Stimulated activated CD8-positive, alpha-beta memory T cell treated with anti-CD3 and anti-CD28 coated beads, Interleukin-15, amount 100 ng/mL, for 48 hours (primary cell): ENCODE data around the gene SPATA33.

ENCODE experiments used
- DNase-seq, 2 donors: peaks; one replicate each; pipeline ENCODE4 v3.0.0-alpha.2; 2020; ENCODE audit warnings: low read depth in 2 of 2

SPATA33 gene

GRCh38 chr16:89657442-89658220, at the start of gene SPATA33, which contains the start of gene CHMP1A:
SPATA33 (plus strand) TSS chr16:89657836; CDS start chr16:89657912, 76 bp downstream.
CHMP1A (minus strand) TSS chr16:89657708; CDS start chr16:89657588, 120 bp downstream.
- peak; percentile 86 to 88 for DNase-seq

GRCh38 chr16:89607937-89608740, 49.5 kb upstream of the SPATA33 start:
- no peak for DNase-seq

GRCh38 chr16:89610108-89610453, 47.6 kb upstream of the SPATA33 start:
- DNase-seq, result no peak

GRCh38 chr16:89612415-89613166, 45.0 kb upstream of the SPATA33 start:
- no peak for DNase-seq

GRCh38 chr16:89613231-89613953, 44.2 kb upstream of the SPATA33 start, which contains the start of gene DPEP1:
DPEP1 (plus strand) TSS chr16:89613642; CDS start chr16:89630411, 16,769 bp downstream.
- DNase-seq, result no peak

GRCh38 chr16:89613954-89614459, 43.6 kb upstream of the SPATA33 start:
- no peak for DNase-seq

- DNase-seq, result no peak
Observed at GRCh38 chr16:89615176-89615575, 42.5 kb upstream of the SPATA33 start.

GRCh38 chr16:89615596-89616090, 42.0 kb upstream of the SPATA33 start:
- DNase-seq, result no peak

GRCh38 chr16:89616623-89617022, 41.0 kb upstream of the SPATA33 start:
- no peak for DNase-seq

GRCh38 chr16:89617036-89617435, 40.6 kb upstream of the SPATA33 start:
- DNase-seq, result no peak

GRCh38 chr16:89618109-89618998, 39.3 kb upstream of the SPATA33 start:
- DNase-seq, result no peak

GRCh38 chr16:89619840-89620239, 37.8 kb upstream of the SPATA33 start:
- DNase-seq, result no peak

GRCh38 chr16:89620406-89620841, 37.2 kb upstream of the SPATA33 start:
- no peak for DNase-seq

GRCh38 chr16:89621136-89621697, 36.4 kb upstream of the SPATA33 start:
- no peak for DNase-seq

GRCh38 chr16:89621698-89622409, 35.8 kb upstream of the SPATA33 start:
- DNase-seq, result no peak

- DNase-seq, result no peak
Observed at GRCh38 chr16:89623511-89624261, 34.0 kb upstream of the SPATA33 start.

- no peak for DNase-seq
Observed at GRCh38 chr16:89624777-89625761, 32.6 kb upstream of the SPATA33 start.
